ENCODE measurements around the gene PIEZO1. TPM values are rescaled to one million over a fixed set of nuclear protein-coding genes. Genes with fewer than 3 reads are reported as not detected.

The PIEZO1 gene
- total RNA-seq, 1 experiment from 2014 or later, result 224 TPM

DNA sequence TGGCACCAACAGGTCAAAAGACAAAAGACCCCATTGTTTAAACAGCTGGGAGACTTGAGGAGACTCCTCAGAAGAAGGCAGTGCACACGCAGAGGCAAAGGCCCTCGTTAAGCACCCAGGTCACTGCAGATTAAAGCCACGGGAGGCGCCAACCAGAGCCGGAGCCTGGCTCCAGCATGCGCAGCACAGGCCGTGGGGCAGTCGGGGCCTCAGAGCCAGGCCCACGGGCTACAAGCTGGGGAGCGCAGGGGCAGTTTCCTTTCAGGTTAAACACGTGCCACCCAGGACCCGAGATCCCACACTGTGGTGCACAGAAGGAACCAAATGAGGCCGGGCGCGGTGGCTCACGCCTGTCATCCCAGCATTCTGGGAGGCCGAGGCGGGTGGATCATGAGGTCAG lies 9.2 kb downstream of the PIEZO1 start:
- BruUV-seq (replicated peaks), result no TSS peak

More for the DNA sequence above, 9.2 kb downstream of the PIEZO1 start:
- CTCF ChIA-PET, result no interaction called here
- Histone ChIP-seq H3K79me2 (ENCODE audit: insufficient read depth, low read length) (peaks cover 99% of the 10 kb centered on the region), H3K27ac (ENCODE audit: low read depth, low read length) (no peak overlapping the region), H3K4me3 (replicated peaks in 1 of 2; ENCODE audit: low read depth in 1 of 2, low read length in 2 of 2) (no peak overlapping the region), H3K9me3 (ENCODE audit: control insufficient read depth in 1 of 2, insufficient read depth in 1 of 2, low read depth in 1 of 2, low read length in 2 of 2) (no peaks in the 10 kb centered on the region), H3K4me1 (ENCODE audit: control insufficient read depth in 1 of 2, insufficient read depth in 2 of 2, low read length in 2 of 2) (peaks cover 47 to 60% of the 10 kb centered on the region in 2 experiments), H3K4me2 (ENCODE audit: low read length) (no peak overlapping the region), H3K27me3 (ENCODE audit: insufficient read depth, low read length) (no peaks in the 10 kb centered on the region), H3K36me3 (ENCODE audit: control insufficient read depth in 1 of 2, insufficient read depth in 2 of 2, low read length in 2 of 2) (peaks cover 0 to 7% of the 10 kb centered on the region in 2 experiments; a peak in 1 of 4 replicates), H3K9ac (ENCODE audit: low read length) (no peak overlapping the region), H2AFZ (ENCODE audit: low read depth, low read length, poor library complexity, severe bottlenecking) (no peak overlapping the region), H4K20me1 (ENCODE audit: insufficient read depth) (peaks cover 11% of the 10 kb centered on the region; the same call in 1 of the 2 replicates), H3K9me2 (ENCODE audit: insufficient read depth) (no peaks in the 10 kb centered on the region)
- DNase-seq (ENCODE audit: low read depth, low spot score) (no peak), ATAC-seq (no peak)
- POLR2A ChIA-PET, result no interaction called here
- RAD21 ChIA-PET (ENCODE audit: low non-redundant PET in 1 of 2, low total read pairs in 2 of 2, uncharacterized antibody in 2 of 2, unreplicated experiment in 2 of 2), result no interaction called here
- intact Hi-C loops (cut with micrococcal nuclease), result no loop called here
- TF ChIP-seq YY1 (IDR thresholded peaks at IDR 0.05; ENCODE audit: extremely low read depth, insufficient replicate concordance, low read depth, low read length) (no peak), ELF1 (IDR thresholded peaks at IDR 0.05; ENCODE audit: borderline replicate concordance, low read depth) (no peak), ZNF274 (IDR thresholded peaks at IDR 0.05; ENCODE audit: low read depth, low read length) (no peak), TCF7L2 (IDR thresholded peaks at IDR 0.05; ENCODE audit: borderline replicate concordance, extremely low read depth, insufficient read depth, insufficient read length) (no peak), EGR1 (IDR thresholded peaks at IDR 0.05; ENCODE audit: low read depth) (no peak), JUND (IDR thresholded peaks at IDR 0.05) (no peak), ZFX (IDR thresholded peaks at IDR 0.05) (no peak), POLR2A (IDR thresholded peaks at IDR 0.05; ENCODE audit: borderline replicate concordance, extremely low read depth, insufficient read depth, insufficient read length) (no peak), EZH2 (IDR thresholded peaks at IDR 0.05) (no peak), SIN3A (IDR thresholded peaks at IDR 0.05; ENCODE audit: low read depth) (no peak)
- TF ChIP-seq, protein P1, sequence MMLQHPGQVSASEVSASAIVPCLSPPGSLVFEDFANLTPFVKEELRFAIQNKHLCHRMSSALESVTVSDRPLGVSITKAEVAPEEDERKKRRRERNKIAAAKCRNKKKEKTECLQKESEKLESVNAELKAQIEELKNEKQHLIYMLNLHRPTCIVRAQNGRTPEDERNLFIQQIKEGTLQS (IDR thresholded peaks at IDR 0.05), result no peak
- TF ChIP-seq, protein P2, sequence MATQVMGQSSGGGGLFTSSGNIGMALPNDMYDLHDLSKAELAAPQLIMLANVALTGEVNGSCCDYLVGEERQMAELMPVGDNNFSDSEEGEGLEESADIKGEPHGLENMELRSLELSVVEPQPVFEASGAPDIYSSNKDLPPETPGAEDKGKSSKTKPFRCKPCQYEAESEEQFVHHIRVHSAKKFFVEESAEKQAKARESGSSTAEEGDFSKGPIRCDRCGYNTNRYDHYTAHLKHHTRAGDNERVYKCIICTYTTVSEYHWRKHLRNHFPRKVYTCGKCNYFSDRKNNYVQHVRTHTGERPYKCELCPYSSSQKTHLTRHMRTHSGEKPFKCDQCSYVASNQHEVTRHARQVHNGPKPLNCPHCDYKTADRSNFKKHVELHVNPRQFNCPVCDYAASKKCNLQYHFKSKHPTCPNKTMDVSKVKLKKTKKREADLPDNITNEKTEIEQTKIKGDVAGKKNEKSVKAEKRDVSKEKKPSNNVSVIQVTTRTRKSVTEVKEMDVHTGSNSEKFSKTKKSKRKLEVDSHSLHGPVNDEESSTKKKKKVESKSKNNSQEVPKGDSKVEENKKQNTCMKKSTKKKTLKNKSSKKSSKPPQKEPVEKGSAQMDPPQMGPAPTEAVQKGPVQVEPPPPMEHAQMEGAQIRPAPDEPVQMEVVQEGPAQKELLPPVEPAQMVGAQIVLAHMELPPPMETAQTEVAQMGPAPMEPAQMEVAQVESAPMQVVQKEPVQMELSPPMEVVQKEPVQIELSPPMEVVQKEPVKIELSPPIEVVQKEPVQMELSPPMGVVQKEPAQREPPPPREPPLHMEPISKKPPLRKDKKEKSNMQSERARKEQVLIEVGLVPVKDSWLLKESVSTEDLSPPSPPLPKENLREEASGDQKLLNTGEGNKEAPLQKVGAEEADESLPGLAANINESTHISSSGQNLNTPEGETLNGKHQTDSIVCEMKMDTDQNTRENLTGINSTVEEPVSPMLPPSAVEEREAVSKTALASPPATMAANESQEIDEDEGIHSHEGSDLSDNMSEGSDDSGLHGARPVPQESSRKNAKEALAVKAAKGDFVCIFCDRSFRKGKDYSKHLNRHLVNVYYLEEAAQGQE (IDR thresholded peaks at IDR 0.05; ENCODE audit: low read depth), result no peak
- TF ChIP-seq, protein P3, sequence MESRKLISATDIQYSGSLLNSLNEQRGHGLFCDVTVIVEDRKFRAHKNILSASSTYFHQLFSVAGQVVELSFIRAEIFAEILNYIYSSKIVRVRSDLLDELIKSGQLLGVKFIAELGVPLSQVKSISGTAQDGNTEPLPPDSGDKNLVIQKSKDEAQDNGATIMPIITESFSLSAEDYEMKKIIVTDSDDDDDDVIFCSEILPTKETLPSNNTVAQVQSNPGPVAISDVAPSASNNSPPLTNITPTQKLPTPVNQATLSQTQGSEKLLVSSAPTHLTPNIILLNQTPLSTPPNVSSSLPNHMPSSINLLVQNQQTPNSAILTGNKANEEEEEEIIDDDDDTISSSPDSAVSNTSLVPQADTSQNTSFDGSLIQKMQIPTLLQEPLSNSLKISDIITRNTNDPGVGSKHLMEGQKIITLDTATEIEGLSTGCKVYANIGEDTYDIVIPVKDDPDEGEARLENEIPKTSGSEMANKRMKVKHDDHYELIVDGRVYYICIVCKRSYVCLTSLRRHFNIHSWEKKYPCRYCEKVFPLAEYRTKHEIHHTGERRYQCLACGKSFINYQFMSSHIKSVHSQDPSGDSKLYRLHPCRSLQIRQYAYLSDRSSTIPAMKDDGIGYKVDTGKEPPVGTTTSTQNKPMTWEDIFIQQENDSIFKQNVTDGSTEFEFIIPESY (IDR thresholded peaks at IDR 0.05; ENCODE audit: extremely low read depth, insufficient replicate concordance, low read length), result no peak

Data from HCT116 (cell line).